GM19351 (cell line): ENCODE data around the gene FCAMR.
"Not testable (repeated sequence)": the region's sequence is repeated elsewhere in the genome, so short reads cannot be mapped to it uniquely, and the experiment has no call there.

Experiments
- ATAC-seq: cut with Tn5 transposase; IDR thresholded peaks from one replicate; pipeline ENCODE4 v1.9.1; 2021; ENCODE audit warnings: mild to moderate bottlenecking, moderate library complexity; ENCODE audit not compliant: unreplicated experiment

FCAMR gene

GRCh38 chr1:206937425-206937824, 32.8 kb downstream of the FCAMR start:
- no peak for ATAC-seq

GRCh38 chr1:206935491-206936067, 34.7 kb downstream of the FCAMR start:
- no peak for ATAC-seq

- peak; percentile 27 for ATAC-seq
Measured at GRCh38 chr1:206933333-206933945, 36.8 kb downstream of the FCAMR start.

- no peak for ATAC-seq
Measured at GRCh38 chr1:206932177-206932576, 38.1 kb downstream of the FCAMR start.

- no peak for ATAC-seq
Measured at GRCh38 chr1:206931709-206932108, 38.6 kb downstream of the FCAMR start.

- peak; percentile 67 for ATAC-seq
Measured at GRCh38 chr1:206930210-206930798, 40.0 kb downstream of the FCAMR start.

GRCh38 chr1:206929524-206929923, 40.7 kb downstream of the FCAMR start:
- ATAC-seq, result no peak

- no peak for ATAC-seq
Measured at GRCh38 chr1:206926286-206926685, 44.0 kb downstream of the FCAMR start.

GRCh38 chr1:206925106-206925736, 45.0 kb downstream of the FCAMR start:
- peak; percentile 60 for ATAC-seq

- peak; percentile 24 for ATAC-seq
Measured at GRCh38 chr1:206924592-206925105, 45.6 kb downstream of the FCAMR start.

- not testable (repeated sequence) for ATAC-seq
Measured at GRCh38 chr1:206923961-206924557, 46.2 kb downstream of the FCAMR start.

- ATAC-seq, result peak; percentile 57
Measured at GRCh38 chr1:206923009-206923960, 47.0 kb downstream of the FCAMR start.

- no peak for ATAC-seq
Measured at GRCh38 chr1:206922524-206922923, 47.7 kb downstream of the FCAMR start.

- no peak for ATAC-seq
Measured at GRCh38 chr1:206921772-206922265, 48.4 kb downstream of the FCAMR start, which contains the start of gene FCMR. TSS of gene FCMR (minus strand) at chr1:206921941. CDS start at chr1:206921854, 87 bp downstream.

- ATAC-seq, result no peak
Measured at GRCh38 chr1:206918076-206918475, 52.2 kb downstream of the FCAMR start.

GRCh38 chr1:206916000-206916709, 54.1 kb downstream of the FCAMR start:
- no peak for ATAC-seq

- no peak for ATAC-seq
Measured at GRCh38 chr1:206915030-206915735, 55.1 kb downstream of the FCAMR start.

- ATAC-seq, result no peak
Measured at GRCh38 chr1:206913766-206914537, 56.3 kb downstream of the FCAMR start.
